GM12874 (cell line): ENCODE data around the gene NSMCE3.

Experiments used
- TF ChIP-seq, protein P1 (sequence below): IDR thresholded peaks from 2 replicates; pipeline ENCODE4 v1.5.1; 2011; ENCODE audit warnings: low read depth, mild to moderate bottlenecking, control low read depth, low read length, moderate library complexity; ENCODE audit not compliant: insufficient read depth

The NSMCE3 gene

DNA sequence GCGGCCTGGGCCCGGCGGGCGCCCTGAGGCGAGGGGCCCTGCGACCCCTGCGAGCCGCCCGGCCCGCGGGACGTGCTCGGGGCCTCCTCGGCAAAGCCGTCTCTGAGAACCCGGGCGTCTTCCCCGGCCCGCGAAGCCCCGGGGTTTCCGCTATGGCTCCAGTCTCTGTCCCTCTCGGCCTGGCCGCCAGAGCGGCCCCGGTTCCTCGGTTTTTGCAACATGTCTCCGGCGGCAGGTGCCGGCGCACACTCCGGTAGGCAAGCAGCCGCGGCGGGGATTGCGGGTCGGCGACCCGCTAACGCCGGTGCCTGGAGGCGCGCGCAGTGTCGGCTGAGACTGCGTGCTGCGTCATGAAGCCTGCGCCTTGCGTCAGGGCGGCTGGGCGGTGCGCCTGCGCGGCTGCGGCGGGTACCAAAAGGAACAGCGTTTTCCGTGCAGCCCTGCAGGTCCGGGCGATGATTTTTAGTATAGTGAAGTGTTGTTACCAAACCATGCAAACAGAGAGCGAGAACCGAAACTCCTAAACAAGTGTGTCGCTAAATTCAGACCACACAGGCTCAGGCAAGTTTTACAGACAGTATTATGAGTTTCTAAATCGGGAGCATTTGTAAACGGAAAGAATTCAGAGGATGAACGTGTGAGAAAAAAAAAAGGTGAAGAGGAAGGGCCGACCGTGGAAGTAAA is at the start of gene NSMCE3:
Gene NSMCE3 (minus strand): TSS at position 338 of the 684 bp plus-strand sequence. CDS start 117 bp downstream, at position 221.
- TF ChIP-seq, protein P1, sequence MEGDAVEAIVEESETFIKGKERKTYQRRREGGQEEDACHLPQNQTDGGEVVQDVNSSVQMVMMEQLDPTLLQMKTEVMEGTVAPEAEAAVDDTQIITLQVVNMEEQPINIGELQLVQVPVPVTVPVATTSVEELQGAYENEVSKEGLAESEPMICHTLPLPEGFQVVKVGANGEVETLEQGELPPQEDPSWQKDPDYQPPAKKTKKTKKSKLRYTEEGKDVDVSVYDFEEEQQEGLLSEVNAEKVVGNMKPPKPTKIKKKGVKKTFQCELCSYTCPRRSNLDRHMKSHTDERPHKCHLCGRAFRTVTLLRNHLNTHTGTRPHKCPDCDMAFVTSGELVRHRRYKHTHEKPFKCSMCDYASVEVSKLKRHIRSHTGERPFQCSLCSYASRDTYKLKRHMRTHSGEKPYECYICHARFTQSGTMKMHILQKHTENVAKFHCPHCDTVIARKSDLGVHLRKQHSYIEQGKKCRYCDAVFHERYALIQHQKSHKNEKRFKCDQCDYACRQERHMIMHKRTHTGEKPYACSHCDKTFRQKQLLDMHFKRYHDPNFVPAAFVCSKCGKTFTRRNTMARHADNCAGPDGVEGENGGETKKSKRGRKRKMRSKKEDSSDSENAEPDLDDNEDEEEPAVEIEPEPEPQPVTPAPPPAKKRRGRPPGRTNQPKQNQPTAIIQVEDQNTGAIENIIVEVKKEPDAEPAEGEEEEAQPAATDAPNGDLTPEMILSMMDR: no peak

DNA sequence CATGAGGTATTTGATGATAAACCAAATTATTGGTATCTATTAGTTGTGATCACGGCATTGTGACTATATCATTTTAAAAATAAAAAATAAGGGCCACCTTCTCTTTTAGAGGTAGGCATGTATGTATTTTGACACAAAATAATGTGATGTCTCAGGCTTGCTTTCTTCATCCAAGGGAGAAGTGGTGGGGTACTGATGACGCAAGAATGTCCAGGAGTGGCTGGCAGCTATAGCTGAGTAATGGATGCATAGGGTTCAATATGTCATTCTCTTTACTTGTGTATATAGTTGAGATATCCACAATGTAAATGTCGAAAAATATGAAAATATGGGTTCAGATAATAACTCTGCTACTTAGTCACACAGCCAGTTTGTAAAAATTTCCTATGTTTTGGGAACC is 46.8 kb upstream of the NSMCE3 start:
- TF ChIP-seq, protein P1: no peak

DNA sequence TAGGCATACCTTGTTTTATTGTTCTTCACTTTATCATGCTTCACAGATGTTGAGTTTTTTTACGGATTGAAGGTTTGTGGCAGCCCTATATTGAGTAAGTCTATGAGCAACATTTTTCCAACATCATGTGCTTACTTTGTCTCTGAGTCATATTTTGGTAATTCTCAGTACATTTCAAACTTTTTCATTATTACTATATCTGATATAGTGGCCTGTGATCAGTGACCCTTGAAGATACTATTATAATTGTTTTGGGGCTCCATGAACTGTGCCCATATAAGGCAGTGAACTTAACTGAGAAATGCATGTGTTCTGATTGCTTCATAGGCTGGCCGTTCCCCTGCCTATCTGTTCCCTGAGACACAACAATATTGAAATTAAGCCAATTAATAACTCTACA is 42.8 kb upstream of the NSMCE3 start:
- TF ChIP-seq, protein P1: no peak

DNA sequence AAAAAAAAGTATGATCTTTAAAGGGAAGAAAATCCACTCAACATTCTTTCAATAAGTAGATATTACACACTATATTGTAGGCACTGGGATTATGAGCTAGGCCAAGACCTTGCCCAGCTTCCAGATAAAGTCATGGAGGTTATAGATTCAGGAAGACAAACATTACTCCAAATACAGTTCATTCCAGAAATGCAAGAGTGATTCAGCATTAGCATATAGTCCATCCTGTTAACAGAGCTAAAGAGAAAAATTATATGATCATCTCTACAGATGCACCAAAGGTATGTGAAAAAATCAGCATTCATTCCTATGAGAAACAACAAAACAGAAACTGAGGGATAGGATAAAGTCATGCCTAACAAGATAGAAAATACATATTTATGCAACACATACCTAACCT is 42.1 kb upstream of the NSMCE3 start:
- TF ChIP-seq, protein P1: no peak

DNA sequence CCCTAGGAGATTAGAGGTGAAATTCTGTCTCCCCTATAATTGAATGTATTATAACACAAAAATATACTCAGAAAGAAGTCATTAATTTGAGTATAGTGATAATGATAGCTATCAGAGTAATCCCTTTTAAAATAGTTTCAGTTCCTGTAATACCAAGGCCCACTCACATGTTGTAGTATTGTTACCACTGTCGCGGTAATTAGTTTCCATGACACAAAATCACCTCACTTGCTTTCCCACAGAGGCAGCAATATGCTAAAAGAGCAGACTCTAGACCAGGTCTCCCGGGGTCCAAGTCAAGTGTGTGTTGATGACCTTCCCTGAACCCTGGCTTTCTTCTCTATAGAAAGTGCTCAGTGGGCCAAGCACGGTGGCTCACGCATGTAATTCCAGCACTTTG is 39.5 kb upstream of the NSMCE3 start:
- TF ChIP-seq, protein P1: no peak

DNA sequence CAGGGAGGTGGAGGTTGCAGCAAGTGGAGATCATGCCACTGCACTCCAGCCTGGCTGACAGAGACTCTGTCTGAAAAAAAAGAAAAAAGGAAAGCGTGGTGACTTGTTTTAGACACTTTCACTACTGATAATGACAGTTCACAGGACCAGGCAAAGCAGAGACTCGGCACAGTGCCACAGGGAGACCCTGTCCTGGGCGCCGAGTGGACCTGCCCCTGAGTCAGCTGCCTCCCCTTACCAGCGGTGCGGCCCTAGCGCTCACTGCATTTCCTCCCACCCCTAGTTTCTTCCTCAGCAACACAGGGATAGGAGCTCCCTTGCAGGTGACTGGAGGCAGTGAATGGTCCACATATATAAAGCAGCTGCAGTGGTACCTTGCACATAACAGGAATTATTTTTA is 38.7 kb upstream of the NSMCE3 start:
- TF ChIP-seq, protein P1: no peak

DNA sequence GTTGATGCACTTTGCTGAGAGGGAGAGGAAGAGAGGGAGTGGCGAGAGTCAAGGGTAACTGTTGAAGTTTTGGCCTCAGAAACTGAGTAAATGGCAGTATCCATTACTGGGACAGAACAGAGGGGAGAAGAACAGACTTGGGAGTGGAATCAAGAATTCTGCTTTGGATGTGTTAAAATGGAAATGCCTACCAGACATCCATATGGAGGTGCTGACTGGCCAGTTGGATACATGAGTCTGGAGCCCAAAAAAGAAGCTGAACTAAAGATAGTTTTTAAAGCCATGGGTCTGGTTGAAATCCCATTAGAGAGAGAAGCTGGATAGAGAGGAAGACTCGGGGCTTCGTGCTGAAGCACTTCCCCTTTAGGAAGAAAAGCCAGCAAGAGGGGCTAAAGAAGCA is 35.9 kb upstream of the NSMCE3 start:
- TF ChIP-seq, protein P1: no peak
